T-helper 22 cell (primary cell): ENCODE data around the gene RAB28.
"Not testable (repeated sequence)": the region's sequence is repeated elsewhere in the genome, so short reads cannot be mapped to it uniquely, and the experiment has no call there.

Experiments used
- DNase-seq: peaks from one replicate; pipeline ENCODE4 v3.0.0-alpha.2; 2020; ENCODE audit warnings: low read depth

RAB28 gene

GRCh38 chr4:13445841-13446790, 38.0 kb downstream of the RAB28 start:
- DNase-seq = no peak

DNA sequence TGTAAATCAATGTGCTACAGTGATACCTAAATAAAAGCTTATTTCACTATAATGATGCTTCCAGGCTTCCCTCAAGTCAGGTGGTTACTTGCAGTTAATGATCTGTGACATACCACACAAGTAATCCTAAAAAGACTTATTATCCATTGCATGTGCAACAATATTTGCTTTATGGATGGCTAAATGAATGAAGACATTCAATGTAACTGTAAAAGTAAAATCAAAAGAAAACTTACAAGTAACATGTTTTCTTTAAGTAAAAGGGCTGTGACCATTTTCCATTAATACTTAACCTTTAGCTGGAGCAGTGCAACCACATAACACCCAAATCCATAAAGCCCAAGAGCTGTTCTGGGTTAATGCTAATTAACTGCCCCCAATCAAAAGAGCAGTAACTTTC, 42.6 kb downstream of the RAB28 start:
- DNase-seq = no peak

DNA sequence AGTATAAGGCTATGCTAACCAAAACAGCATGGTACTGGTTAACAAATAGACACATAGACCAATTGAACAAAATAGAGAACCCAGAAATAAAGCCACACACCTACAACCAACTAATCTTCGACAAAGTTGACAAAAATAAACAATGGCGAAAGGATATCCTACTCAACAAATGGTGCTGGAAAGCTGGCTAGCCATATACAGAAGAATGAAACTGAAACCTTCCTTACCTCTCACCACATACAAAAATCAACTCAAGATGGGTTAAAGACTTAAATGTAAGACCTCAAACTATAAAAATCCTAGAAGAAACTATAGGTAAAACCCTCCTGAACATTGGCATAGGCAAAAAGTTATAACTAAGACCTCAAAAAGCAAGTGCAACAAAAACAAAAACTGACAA, 47.2 kb downstream of the RAB28 start:
- DNase-seq = no peak

GRCh38 chr4:13432453-13432852, 51.7 kb downstream of the RAB28 start:
- no peak for DNase-seq

GRCh38 chr4:13430834-13431568, 53.1 kb downstream of the RAB28 start:
- DNase-seq = no peak

GRCh38 chr4:13427599-13428325, 56.4 kb downstream of the RAB28 start:
- no peak for DNase-seq

- no peak for DNase-seq
Measured at GRCh38 chr4:13415068-13415785, 68.9 kb downstream of the RAB28 start.

DNA sequence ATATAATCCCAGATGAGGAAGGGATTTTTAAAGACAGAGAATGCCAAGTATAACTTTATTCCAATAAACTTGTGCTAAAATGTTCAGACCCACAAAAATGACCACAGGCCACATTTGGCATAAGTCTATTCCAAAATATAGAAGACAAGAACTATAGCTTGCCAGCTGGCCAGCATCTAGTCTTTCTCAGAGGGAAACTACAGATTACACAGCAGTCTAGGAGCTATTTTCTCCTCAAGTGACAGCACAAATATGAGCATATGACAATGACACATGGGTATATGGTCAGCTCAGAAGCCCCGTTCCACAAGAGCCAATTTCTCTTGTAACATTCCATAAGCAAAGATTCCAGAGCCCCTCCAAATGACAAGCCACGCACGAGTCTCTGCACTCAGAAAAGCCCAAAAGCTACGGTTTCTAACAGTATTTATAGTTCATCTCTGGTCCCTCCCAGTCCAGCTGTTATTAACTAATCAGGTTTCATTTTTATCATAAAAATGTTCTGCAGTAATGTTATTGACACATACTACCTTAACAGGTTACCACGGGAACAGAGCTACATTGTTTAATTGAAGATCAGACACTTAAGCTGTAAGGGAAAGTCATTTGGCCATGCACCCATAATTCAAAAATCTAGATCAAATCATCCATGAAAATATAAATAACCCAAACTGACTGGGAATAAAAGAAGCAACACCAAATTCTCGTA, 70.3 kb downstream of the RAB28 start:
- DNase-seq = no peak

GRCh38 chr4:13411942-13412341, 72.2 kb downstream of the RAB28 start:
- no peak for DNase-seq

DNA sequence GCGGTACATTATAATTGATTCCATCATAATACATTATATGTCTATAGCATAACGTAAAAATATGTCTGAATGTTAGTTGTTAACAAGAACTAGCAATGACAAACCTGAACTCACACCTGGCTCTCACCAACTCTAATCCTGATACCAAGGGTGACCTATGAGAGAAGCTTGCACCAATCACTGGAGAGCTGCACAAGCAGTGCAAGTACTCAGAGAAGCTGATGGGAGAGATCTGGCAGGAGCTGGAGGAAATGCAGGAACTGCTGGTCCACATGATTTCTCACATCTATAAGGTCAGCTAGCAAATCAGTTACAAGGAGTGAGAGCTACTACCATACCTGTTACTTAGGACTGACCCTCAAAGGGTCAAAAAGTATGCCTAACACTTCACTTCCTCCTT, 74.8 kb downstream of the RAB28 start:
- DNase-seq = no peak

- DNase-seq = not testable (repeated sequence)
Measured at GRCh38 chr4:13406156-13406555, 78.0 kb downstream of the RAB28 start.

DNA sequence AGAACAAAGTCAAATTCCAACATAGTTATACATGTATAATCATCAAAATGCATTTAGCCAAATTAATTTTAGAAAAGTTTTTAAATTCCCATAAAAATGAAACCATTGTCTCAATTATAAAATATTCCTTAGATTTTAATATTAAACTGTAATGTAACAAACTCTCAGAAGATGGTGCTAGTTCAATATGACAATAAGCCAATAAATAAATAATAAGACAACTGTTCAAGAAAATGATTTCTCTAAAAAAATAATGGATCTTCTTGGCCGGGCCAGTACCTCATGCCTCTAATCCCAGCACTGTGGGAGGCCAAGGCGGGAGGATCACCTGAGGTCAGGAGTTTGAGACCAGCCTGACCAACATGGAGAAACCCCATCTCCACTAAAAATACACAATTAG, 80.3 kb downstream of the RAB28 start:
- DNase-seq = no peak

DNA sequence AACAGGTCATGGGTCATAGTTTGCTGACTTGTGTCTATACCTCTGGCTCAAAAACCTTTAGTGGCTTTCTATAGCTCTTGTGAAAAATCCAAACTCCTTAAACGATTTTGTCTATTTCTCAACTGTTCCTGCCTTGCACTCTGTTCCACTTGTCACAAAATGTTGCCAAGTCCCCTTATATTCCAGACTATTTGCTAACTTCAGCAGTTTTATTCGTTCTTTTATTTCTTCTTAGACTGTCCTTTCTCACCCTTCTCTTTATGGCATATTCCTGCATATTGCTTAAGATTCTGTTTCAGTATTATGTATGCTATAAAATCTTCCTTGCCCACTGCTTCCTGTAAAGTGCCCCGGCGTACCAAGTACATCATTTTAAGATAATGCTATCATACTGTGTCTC, 80.8 kb downstream of the RAB28 start:
- DNase-seq = no peak

DNA sequence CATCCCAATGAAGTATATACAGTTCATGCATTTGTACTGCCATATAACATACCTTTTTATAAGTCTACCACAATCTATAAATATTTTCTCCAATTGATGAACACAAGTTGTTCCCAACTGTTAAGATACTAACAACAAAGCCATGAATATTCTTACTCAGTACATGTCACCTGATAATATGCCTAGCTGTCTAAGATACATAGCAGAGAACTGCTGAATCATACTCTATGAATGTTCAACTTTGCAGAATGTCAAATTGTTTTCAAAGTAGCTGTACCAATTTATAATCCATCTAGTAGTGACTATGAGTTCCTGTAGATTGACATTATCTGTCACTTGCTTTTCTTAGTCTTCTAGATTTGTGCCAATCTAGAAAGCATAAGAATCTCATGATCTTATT, 84.9 kb downstream of the RAB28 start:
- no peak for DNase-seq

GRCh38 chr4:13396161-13396560, 88.0 kb downstream of the RAB28 start:
- no peak for DNase-seq

DNA sequence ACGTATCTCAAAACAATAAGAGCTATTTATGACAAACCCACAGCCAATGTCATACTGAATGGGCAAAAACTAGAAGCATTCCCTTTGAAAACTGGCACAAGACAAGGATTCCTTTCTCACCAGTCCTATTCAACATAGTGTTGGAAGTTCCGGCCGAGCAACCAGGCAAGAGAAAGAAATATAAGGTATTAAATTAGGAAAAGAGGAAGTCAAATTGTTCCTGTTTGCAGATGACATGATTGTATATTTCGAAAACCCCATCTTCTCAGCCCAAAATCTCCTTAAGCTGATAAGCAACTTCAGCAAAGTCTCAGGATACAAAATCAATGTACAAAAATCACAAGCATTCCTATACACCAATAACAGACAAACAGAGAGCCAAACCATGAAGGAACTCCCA, 94.2 kb downstream of the RAB28 start:
- DNase-seq = not testable (repeated sequence)

DNA sequence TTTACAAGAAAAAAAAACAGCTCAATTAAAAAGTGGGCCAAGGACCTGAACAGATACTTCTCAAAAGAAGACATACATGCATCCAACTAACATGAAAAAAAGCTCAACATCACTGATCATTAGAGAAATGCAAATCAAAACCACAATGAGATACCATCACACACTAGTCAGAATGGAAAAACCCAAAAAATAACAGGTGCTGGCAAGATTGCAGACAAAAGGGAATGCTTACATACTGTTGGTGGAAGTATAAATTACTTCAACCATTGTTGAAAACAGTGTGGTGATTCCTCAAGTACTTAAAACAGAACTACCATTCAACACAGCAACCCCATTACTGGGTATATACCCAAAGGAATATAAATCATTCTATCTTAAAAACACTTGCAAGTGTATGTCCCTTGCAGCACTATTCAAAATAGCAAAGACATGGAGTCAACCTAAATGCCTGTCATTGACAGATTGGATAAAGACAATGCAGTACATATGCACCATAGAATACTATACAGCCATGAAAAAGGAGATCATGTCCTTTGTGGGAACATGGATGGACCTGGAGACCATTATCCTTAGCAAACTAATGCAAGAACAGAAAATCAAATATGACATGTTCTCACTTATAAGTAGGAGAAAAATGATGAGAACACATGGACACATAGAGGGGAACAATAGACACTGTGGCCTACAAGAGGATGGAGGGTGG, 97.6 kb downstream of the RAB28 start:
- no peak for DNase-seq

- no peak for DNase-seq
Measured at GRCh38 chr4:13384055-13384454, 100.1 kb downstream of the RAB28 start.

DNA sequence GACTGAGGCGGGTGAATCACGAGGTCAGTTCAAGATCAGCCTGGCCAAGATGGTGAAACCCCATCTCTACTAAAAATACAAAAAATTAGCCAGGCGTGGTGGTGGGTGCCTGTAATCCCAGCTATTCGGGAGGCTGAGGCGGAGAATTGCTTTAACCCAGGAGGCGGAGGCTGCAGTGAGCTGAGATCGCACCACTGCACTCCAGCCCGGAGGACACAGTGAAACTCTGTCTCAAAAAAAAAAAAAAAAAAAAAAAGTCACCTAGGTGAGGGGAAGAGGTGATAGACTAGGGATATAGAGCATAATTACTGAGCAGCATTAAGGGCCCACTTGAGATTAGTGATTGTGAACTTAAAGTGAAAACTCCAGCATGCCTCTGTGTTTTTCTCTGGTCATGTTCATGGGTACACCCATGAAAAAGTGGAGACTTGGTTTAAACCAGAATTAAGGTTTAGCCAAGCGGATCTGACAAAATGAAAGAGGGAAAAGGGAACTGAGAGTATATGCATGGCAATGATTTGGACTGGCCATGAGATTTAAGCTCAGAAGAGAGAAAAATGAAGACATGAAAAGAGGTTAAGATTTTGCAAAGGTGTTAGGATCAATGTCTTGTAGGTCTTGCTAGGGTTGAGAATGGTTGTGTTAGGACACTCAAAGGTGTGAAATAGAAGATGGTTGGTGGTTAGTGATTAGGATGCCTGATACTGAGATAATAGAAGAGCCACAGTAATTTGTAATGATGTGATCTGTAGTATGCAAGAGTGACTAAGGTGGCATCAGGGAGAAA, 105.0 kb downstream of the RAB28 start:
- no peak for DNase-seq

GRCh38 chr4:13371048-13371447, 113.1 kb downstream of the RAB28 start:
- no peak for DNase-seq
